Globus pallidus (tissue), 1 donor: ENCODE measurements around the gene ZNF763.
"Not testable (repeated sequence)": the region's sequence is repeated elsewhere in the genome, so short reads cannot be mapped to it uniquely, and the experiment has no call there.

Experiments used
- DNase-seq: peaks from one replicate; pipeline ENCODE4 v3.0.0-alpha.2; 2015; ENCODE audit warnings: low spot score

ZNF763 gene

GRCh38 chr19:11964858-11965645 lies at the start of gene ZNF763:
TSS of gene ZNF763 (plus strand) at chr19:11965040. CDS start at chr19:11965209, 169 bp downstream.
- peak; percentile 96 for DNase-seq

GRCh38 chr19:11921852-11922495 lies 42.9 kb upstream of the ZNF763 start:
- DNase-seq, result no peak

GRCh38 chr19:11924886-11925650 lies 39.8 kb upstream of the ZNF763 start, which contains the start of gene ZNF700:
TSS of gene ZNF700 (plus strand) at chr19:11925107. CDS start at chr19:11925211, 104 bp downstream.
- DNase-seq, result peak; percentile 96

GRCh38 chr19:11925651-11926187 lies 39.1 kb upstream of the ZNF763 start:
- not testable (repeated sequence) for DNase-seq

GRCh38 chr19:11927227-11927626 lies 37.6 kb upstream of the ZNF763 start:
- no peak for DNase-seq

GRCh38 chr19:11931051-11931450 lies 33.8 kb upstream of the ZNF763 start:
- DNase-seq, result no peak

GRCh38 chr19:11931513-11931912 lies 33.3 kb upstream of the ZNF763 start:
- no peak for DNase-seq

GRCh38 chr19:11935829-11936228 lies 29.0 kb upstream of the ZNF763 start:
- DNase-seq, result not testable (repeated sequence)

GRCh38 chr19:11938383-11938782 lies 26.5 kb upstream of the ZNF763 start:
- DNase-seq, result not testable (repeated sequence)

GRCh38 chr19:11941361-11941887 lies 23.4 kb upstream of the ZNF763 start:
- DNase-seq, result not testable (repeated sequence)

GRCh38 chr19:11942008-11942842 lies 22.6 kb upstream of the ZNF763 start:
- no peak for DNase-seq

- DNase-seq, result no peak
These were observed 22.1 kb upstream of the ZNF763 start for GRCh38 chr19:11942843-11943108.

- DNase-seq, result no peak
These were observed 20.2 kb upstream of the ZNF763 start for GRCh38 chr19:11944656-11945055.

GRCh38 chr19:11948646-11949045 lies 16.2 kb upstream of the ZNF763 start:
- DNase-seq, result no peak

- no peak for DNase-seq
These were observed 15.6 kb upstream of the ZNF763 start for GRCh38 chr19:11949201-11949600.

- DNase-seq, result not testable (repeated sequence)
These were observed 15.2 kb upstream of the ZNF763 start for GRCh38 chr19:11949614-11950080.

GRCh38 chr19:11950312-11950711 lies 14.5 kb upstream of the ZNF763 start:
- no peak for DNase-seq

GRCh38 chr19:11963566-11964355 lies 1.1 kb upstream of the ZNF763 start:
- peak; percentile 76 for DNase-seq

GRCh38 chr19:11964496-11964857 lies 363 bp upstream of the ZNF763 start:
- no peak for DNase-seq

- no peak for DNase-seq
These were observed 5.3 kb downstream of the ZNF763 start for GRCh38 chr19:11970174-11970573.
